Measurements from ENCODE around the gene PRPSAP1.

DNA sequence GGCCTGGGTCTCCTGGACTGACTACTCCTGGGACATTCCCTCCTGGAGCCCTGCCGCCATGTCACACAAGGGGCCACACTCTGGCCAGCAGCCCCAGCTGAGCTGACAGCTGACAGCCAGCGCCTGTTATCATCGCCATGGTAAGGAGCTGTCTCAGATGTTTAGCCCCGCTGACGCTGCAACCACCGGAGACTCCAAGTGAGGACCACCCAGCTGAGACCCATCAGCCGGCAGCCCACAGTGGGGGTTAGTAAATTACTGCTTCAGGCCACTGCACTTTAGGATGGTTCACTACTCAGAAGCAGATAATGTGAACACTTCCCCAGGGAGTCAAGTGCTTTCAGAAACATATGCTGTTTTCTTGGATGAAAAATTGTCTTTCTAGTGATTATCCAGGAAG is 16.1 kb upstream of the PRPSAP1 start:
- no peak for TF ChIP-seq ARNTL (CRISPR knock-in tag; IDR thresholded peaks at IDR 0.05; ENCODE audit: borderline replicate concordance, low read depth)
- TF ChIP-seq ZFP30 (CRISPR knock-in tag; IDR thresholded peaks at IDR 0.05): no peak
- TF ChIP-seq, protein P1, sequence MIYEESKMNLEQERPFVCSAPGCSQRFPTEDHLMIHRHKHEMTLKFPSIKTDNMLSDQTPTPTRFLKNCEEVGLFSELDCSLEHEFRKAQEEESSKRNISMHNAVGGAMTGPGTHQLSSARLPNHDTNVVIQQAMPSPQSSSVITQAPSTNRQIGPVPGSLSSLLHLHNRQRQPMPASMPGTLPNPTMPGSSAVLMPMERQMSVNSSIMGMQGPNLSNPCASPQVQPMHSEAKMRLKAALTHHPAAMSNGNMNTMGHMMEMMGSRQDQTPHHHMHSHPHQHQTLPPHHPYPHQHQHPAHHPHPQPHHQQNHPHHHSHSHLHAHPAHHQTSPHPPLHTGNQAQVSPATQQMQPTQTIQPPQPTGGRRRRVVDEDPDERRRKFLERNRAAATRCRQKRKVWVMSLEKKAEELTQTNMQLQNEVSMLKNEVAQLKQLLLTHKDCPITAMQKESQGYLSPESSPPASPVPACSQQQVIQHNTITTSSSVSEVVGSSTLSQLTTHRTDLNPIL (CRISPR knock-in tag; IDR thresholded peaks at IDR 0.05; ENCODE audit: low read depth): no peak
- TF ChIP-seq RARB (CRISPR knock-in tag; IDR thresholded peaks at IDR 0.05): no peak

Measured in SK-N-SH treated with all-trans-retinoic acid at 6 μM for 48 hours (cell line).